ENCODE results near the gene NDC80.
A peak's percentile ranks its signal among the peaks of the same experiment; 100 is the strongest.
"Not testable (repeated sequence)": the region's sequence is repeated elsewhere in the genome, so short reads cannot be mapped to it uniquely, and the experiment has no call there.

Gene NDC80

GRCh38 chr18:2656981-2657512, 85.7 kb downstream of the NDC80 start:
- Histone ChIP-seq H3K4me1 (peaks cover 34 to 47% (median 42%) of the 10 kb centered on the region in 10 experiments), H3K4me2 (peak overlapping the region; percentile 89 to 99 (median 92)), H3K36me3 (peaks cover 4 to 28% (median 23%) of the 10 kb centered on the region in 11 experiments; a peak in 20 of 22 replicates), H3K4me3 (peak overlapping the region; percentile 78 to 99 (median 94)), H3K9me3 (replicated peaks in 1 of 11) (peaks cover 0 to 19% (median 13%) of the 10 kb centered on the region in 11 experiments; a peak in 16 of 22 replicates), H3K27me3 (no peaks in the 10 kb centered on the region), H4K20me1 (peaks cover 27 to 63% (median 52%) of the 10 kb centered on the region in 11 experiments; a peak in 21 of 22 replicates), H3K9ac (peak overlapping the region; percentile 93 to 99 (median 97)), H3K27ac (peak overlapping the region; percentile 91 to 98 (median 96); a peak in 21 of 22 replicates)
- no peak for TF ChIP-seq Cebpa-rat (IDR thresholded peaks at IDR 0.05)

DNA sequence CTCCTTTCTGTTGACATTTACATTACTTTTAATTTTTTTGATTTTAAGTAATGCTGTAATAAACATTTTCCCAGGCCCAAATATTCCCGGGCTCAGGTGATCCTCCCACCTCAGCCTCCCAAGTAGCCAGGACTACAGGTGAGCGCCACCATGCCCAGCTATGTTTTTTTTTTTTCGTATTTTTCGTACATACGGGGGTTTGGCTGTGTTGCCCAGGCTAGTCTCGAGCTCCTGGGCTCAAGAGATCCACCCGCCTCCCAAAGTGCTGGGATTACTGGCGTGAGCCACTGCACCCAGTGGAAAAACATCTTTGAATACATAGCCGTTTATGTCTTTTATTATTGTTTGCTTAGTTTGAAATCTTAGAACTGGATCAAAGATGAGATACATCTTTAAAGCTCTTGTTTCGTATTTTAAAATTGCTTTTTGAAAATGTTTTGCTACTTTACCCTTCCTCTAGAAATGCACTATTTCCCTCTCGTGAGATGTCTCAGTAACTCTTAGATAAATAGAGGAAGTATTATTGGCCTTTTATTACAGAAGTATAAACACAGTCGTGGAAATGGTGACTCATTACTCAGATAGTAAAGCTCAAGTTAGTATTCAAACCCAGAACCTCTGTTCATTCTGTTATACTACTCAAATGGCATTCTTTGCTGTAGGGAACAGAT, 86.6 kb downstream of the NDC80 start:
- peaks cover 34 to 45% (median 39%) of the 10 kb centered on the region in 10 experiments for H3K4me1 ChIP-seq
- peaks cover 33 to 71% (median 61%) of the 10 kb centered on the region in 11 experiments; a peak in 21 of 22 replicates for H4K20me1 ChIP-seq
- H3K9me3 ChIP-seq (replicated peaks in 1 of 11): peaks cover 0 to 19% (median 13%) of the 10 kb centered on the region in 11 experiments; a peak in 16 of 22 replicates
- peak overlapping the region; percentile 89 to 99 (median 92) for H3K4me2 ChIP-seq
- H3K36me3 ChIP-seq: peaks cover 4 to 32% (median 24%) of the 10 kb centered on the region in 11 experiments; a peak in 20 of 22 replicates
- no peak for TF ChIP-seq Cebpa-rat (IDR thresholded peaks at IDR 0.05)
- peak overlapping the region; percentile 78 to 99 (median 94) for H3K4me3 ChIP-seq
- H3K27me3 ChIP-seq: no peaks in the 10 kb centered on the region
- H3K27ac ChIP-seq: peak overlapping the region; percentile 91 to 98 (median 96); a peak in 20 of 22 replicates
- H3K9ac ChIP-seq: peak overlapping the region; percentile 93 to 99 (median 97); a peak in 21 of 22 replicates

DNA sequence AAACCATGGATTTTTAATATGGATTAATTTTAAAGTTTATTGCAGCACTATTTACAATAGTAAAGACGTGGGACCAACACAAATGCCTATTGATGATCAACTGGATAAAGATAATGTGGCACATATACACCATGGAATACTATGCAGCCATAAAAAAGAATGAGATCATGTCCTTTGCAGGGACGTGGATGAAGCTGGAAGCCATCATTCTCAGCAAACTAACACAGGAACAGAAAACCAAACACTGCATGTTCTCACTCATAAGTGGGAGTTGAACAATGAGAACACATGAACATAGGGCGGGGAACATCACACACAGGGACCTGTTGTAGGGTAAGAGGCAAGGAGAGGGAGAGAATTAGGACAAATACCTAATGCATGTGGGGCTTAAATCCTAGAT, 89.5 kb downstream of the NDC80 start:
- Histone ChIP-seq H3K4me1 (peaks cover 14 to 40% (median 19%) of the 10 kb centered on the region in 10 experiments), H3K9me3 (replicated peaks in 1 of 11) (peaks cover 0 to 19% (median 13%) of the 10 kb centered on the region in 11 experiments; a peak in 16 of 22 replicates), H4K20me1 (peaks cover 54 to 99% (median 90%) of the 10 kb centered on the region in 11 experiments), H3K36me3 (peaks cover 4 to 57% (median 33%) of the 10 kb centered on the region in 11 experiments; a peak in 20 of 22 replicates)
- H3K27me3 ChIP-seq, H3K27ac ChIP-seq, H3K4me2 ChIP-seq, H3K9ac ChIP-seq, H3K4me3 ChIP-seq: not testable (repeated sequence)

DNA sequence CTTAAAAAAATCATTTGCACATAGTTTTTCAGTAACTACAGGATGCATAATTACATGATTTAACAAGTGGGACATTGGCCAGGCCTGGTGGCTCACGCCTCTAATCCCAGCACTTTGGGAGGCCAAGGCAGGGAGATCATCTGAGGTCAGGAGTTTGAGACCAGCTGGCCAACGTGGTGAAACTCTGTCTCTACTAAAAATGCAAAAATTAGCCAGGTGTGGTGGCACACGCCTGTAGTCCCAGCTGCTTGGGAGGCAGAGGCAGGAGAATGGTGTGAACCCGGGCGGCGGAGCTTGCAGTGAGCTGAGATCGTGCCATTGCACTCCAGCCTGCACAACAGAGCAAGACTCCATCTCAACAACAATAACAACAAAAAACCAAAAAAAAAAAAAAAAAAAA, 90.9 kb downstream of the NDC80 start:
- Histone ChIP-seq H3K36me3 (peaks cover 16 to 71% (median 46%) of the 10 kb centered on the region in 11 experiments), H3K9me3 (replicated peaks in 1 of 11) (peaks cover 0 to 19% (median 13%) of the 10 kb centered on the region in 11 experiments; a peak in 16 of 22 replicates), H4K20me1 (peaks cover 40 to 99% (median 92%) of the 10 kb centered on the region in 11 experiments), H3K4me1 (peaks cover 14 to 40% (median 19%) of the 10 kb centered on the region in 10 experiments)
- H3K9ac ChIP-seq, H3K4me2 ChIP-seq, H3K27me3 ChIP-seq, H3K4me3 ChIP-seq, H3K27ac ChIP-seq: not testable (repeated sequence)

DNA sequence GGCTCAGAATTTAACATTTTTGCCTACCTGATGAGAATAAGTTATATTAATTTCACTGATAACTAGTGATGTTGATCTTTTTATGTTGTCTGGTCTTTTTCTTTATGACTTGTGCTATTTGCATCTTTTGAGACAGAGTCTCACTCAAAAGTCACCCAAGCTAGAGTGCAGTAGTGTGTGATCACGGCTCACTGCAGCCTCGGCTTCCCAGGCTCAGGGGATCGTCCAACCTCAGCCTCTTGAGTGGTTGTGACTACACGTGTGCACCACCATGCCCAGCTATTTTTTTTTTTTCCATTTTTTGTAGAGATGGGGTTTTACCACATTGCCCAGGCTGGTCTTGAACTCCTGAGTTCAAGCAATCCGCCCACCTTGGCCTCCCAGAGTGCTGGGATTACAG, 91.6 kb downstream of the NDC80 start:
- Histone ChIP-seq H3K36me3 (peaks cover 23 to 78% (median 53%) of the 10 kb centered on the region in 11 experiments), H3K4me2 (peak overlapping the region in 2 of 11 experiments; percentile 15 to 18; a peak in 1 of 22 replicates), H3K27ac (no peak overlapping the region), H3K9ac (no peak overlapping the region), H3K9me3 (replicated peaks in 1 of 11) (peaks cover 0 to 19% (median 13%) of the 10 kb centered on the region in 11 experiments; a peak in 16 of 22 replicates), H3K4me1 (peaks cover 7 to 33% (median 13%) of the 10 kb centered on the region in 10 experiments; a peak in 19 of 20 replicates), H3K27me3 (no peaks in the 10 kb centered on the region), H3K4me3 (no peak overlapping the region), H4K20me1 (peaks cover 34 to 99% (median 87%) of the 10 kb centered on the region in 11 experiments)
- no peak for TF ChIP-seq Cebpa-rat (IDR thresholded peaks at IDR 0.05)
